Measurements from ENCODE around the gene YOD1.

DNA sequence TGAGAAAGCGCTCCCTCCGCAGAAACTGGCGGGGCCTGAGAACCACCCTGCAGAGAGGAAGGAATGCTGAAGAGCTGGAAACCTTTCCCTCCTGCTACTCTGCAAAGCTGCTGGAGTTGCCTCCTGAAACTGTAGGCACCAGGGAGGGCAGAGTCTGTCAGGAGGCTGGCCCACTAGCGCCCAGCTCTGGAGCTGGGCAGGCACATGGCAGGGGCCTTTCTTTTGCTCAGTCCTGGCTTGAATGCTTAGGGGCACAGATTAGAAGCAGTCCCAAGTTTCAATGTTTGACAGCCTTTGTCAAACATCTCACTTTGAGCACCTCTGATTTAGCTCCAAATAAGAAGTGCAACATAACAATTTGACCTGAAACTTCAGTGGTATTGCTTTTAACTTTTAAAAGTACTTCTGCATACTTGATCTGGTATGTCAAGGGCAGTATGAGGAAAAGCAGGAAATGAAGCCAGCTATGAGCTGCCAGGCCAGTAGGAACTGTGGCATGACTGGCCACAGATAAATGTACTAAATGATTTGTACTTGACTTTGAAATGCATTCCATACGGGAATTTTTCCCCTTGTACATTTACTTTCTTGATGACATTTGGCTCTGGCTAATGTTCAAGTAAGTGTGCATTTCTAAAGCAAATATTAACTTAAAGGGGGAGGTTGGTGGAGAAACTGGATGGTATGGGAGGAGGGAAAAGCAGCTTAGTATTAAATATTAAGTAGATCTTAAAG lies 25.7 kb downstream of the YOD1 start:
- TF ChIP-seq, protein P1, sequence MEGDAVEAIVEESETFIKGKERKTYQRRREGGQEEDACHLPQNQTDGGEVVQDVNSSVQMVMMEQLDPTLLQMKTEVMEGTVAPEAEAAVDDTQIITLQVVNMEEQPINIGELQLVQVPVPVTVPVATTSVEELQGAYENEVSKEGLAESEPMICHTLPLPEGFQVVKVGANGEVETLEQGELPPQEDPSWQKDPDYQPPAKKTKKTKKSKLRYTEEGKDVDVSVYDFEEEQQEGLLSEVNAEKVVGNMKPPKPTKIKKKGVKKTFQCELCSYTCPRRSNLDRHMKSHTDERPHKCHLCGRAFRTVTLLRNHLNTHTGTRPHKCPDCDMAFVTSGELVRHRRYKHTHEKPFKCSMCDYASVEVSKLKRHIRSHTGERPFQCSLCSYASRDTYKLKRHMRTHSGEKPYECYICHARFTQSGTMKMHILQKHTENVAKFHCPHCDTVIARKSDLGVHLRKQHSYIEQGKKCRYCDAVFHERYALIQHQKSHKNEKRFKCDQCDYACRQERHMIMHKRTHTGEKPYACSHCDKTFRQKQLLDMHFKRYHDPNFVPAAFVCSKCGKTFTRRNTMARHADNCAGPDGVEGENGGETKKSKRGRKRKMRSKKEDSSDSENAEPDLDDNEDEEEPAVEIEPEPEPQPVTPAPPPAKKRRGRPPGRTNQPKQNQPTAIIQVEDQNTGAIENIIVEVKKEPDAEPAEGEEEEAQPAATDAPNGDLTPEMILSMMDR (IDR thresholded peaks at IDR 0.05): no peak
- TF ChIP-seq POLR2A (IDR thresholded peaks at IDR 0.05): no peak

Measured in esophagus squamous epithelium (tissue), 4 donors.